Embryonic facial prominence (tissue), 1 donor: ENCODE data around the gene SLC9C2.
"Not testable (repeated sequence)": the region's sequence is repeated elsewhere in the genome, so short reads cannot be mapped to it uniquely, and the experiment has no call there.

ENCODE experiments used
- DNase-seq: peaks from one replicate; pipeline ENCODE4 v3.0.0-alpha.2; 2016; ENCODE audit errors: extremely low spot score

Gene SLC9C2

GRCh38 chr1:173581383-173582079, 21.3 kb downstream of the SLC9C2 start:
- DNase-seq, result no peak

- DNase-seq, result no peak
Observed at GRCh38 chr1:173580658-173581057, 22.2 kb downstream of the SLC9C2 start.

- no peak for DNase-seq
Observed at GRCh38 chr1:173580071-173580470, 22.8 kb downstream of the SLC9C2 start.

- DNase-seq, result no peak
Observed at GRCh38 chr1:173573596-173573995, 29.3 kb downstream of the SLC9C2 start.

GRCh38 chr1:173572201-173572873, 30.5 kb downstream of the SLC9C2 start:
- DNase-seq, result no peak

- DNase-seq, result no peak
Observed at GRCh38 chr1:173570370-173571007, 32.4 kb downstream of the SLC9C2 start.

- no peak for DNase-seq
Observed at GRCh38 chr1:173568483-173568882, 34.4 kb downstream of the SLC9C2 start.

- not testable (repeated sequence) for DNase-seq
Observed at GRCh38 chr1:173563846-173564245, 39.0 kb downstream of the SLC9C2 start.

GRCh38 chr1:173562813-173563212, 40.1 kb downstream of the SLC9C2 start:
- DNase-seq, result no peak

GRCh38 chr1:173561263-173561662, 41.6 kb downstream of the SLC9C2 start:
- DNase-seq, result no peak

- DNase-seq, result no peak
Observed at GRCh38 chr1:173560285-173560880, 42.5 kb downstream of the SLC9C2 start.

GRCh38 chr1:173555651-173556305, 47.1 kb downstream of the SLC9C2 start:
- no peak for DNase-seq

- no peak for DNase-seq
Observed at GRCh38 chr1:173554541-173555250, 48.2 kb downstream of the SLC9C2 start.

- no peak for DNase-seq
Observed at GRCh38 chr1:173554089-173554488, 48.8 kb downstream of the SLC9C2 start.

GRCh38 chr1:173553312-173553711, 49.6 kb downstream of the SLC9C2 start:
- no peak for DNase-seq

GRCh38 chr1:173551699-173552098, 51.2 kb downstream of the SLC9C2 start:
- no peak for DNase-seq

GRCh38 chr1:173549813-173550212, 53.1 kb downstream of the SLC9C2 start:
- DNase-seq, result no peak

- DNase-seq, result no peak
Observed at GRCh38 chr1:173545688-173546087, 57.2 kb downstream of the SLC9C2 start.

GRCh38 chr1:173536223-173536622, 66.6 kb downstream of the SLC9C2 start:
- no peak for DNase-seq

- DNase-seq, result no peak
Observed at GRCh38 chr1:173532237-173532636, 70.6 kb downstream of the SLC9C2 start.
